Measurements from ENCODE around the gene KCNE1. TPM values are rescaled to one million over a fixed set of nuclear protein-coding genes. Genes with fewer than 3 reads are reported as not detected.
A peak's percentile ranks its signal among the peaks of the same experiment; 100 is the strongest.

KCNE1 gene
- total RNA-seq, 2 experiments from 2014 or later, result not detected

DNA sequence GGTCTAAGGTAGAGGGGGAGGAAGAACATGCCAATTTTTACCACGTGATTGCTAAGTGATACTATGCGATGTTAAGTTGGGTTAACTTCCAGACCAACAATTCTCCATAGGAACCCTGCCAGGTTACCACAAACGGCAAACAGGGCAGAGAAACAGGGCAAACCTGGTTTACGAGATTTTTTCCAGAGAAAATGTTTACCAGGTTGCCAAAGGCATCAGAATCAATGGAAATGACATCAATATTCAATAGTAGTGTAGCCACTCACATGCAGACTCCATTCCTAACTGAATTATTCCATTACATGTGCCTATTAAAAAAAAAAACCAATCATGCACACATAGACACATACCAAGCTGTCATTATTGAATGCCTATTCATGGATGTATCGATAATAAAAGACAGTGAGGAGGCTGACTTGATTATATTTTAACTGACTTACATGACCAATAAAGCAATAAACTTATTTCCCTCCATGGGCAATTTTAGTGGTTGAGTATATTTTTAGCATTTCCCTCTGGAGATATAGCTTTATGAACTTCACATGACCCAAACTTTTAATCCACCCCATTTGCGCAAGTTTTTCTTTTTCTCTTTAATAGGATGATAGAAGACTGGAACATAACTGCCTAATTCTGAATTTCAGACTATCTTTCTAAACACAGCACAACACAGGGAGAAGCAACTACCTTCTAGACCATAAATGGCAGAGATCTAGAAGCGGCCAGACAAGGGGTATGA lies 40.5 kb upstream of the KCNE1 start:
- POLR2A ChIA-PET, result no interaction called here
- H3K27ac Mint-ChIP-seq, result peak overlapping the region; percentile 48
- peaks cover 4% of the 10 kb centered on the region for H3K36me3 Mint-ChIP-seq (ENCODE audit: low read depth)
- intact Hi-C loops (cut with micrococcal nuclease), result no loop called here
- TF ChIP-seq, protein P1, sequence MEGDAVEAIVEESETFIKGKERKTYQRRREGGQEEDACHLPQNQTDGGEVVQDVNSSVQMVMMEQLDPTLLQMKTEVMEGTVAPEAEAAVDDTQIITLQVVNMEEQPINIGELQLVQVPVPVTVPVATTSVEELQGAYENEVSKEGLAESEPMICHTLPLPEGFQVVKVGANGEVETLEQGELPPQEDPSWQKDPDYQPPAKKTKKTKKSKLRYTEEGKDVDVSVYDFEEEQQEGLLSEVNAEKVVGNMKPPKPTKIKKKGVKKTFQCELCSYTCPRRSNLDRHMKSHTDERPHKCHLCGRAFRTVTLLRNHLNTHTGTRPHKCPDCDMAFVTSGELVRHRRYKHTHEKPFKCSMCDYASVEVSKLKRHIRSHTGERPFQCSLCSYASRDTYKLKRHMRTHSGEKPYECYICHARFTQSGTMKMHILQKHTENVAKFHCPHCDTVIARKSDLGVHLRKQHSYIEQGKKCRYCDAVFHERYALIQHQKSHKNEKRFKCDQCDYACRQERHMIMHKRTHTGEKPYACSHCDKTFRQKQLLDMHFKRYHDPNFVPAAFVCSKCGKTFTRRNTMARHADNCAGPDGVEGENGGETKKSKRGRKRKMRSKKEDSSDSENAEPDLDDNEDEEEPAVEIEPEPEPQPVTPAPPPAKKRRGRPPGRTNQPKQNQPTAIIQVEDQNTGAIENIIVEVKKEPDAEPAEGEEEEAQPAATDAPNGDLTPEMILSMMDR (IDR thresholded peaks at IDR 0.05), result no peak
- peaks cover 12% of the 10 kb centered on the region for H3K4me1 Mint-ChIP-seq (ENCODE audit: low read depth)
- CTCF ChIA-PET, result interaction anchor here (0.9 kb wide), 2 partner anchors 9 to 205 kb away, joined by 3 to 5 read pairs; no protein-coding TSS in a partner anchor
- ATAC-seq, result no peak
- H3K4me3 Mint-ChIP-seq, result no peak overlapping the region
- no peak for DNase-seq
- no peaks in the 10 kb centered on the region for H3K27me3 Mint-ChIP-seq
- peaks cover 7% of the 10 kb centered on the region for H3K9me3 Mint-ChIP-seq

DNA sequence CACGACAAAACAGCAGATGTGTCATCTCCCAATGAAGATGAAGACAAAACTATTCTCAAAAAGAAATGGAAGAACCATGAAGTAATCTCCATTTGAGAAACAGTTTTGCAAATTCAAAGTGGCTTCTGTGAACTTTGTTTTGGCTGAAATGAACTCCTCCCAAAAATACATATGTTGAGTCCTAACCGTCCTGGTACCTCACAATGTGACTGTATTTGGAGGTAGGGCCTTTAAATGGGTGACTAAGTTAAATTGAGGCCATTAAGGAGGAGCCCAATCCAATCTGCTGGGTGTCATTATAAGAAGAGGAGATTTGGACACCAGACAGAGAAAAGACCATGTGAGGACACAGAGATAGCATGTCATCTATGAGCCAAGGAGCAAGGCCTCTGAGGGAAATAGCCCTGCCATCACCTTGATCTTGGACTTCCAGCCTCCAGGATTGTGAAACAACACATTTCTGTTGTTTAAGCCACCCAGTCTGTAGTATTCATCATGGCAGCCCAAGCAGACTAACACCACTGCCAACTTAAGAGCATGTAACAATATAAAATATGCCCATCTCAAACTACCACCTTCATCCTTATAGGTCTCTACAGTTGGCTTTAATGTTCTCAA lies 38.3 kb upstream of the KCNE1 start:
- ChIA-PET POLR2A (no interaction called here), CTCF (no interaction called here)
- intact Hi-C loops (cut with micrococcal nuclease), result no loop called here
- TF ChIP-seq, protein P1 (IDR thresholded peaks at IDR 0.05), result no peak
- Mint-ChIP-seq H3K4me1 (ENCODE audit: low read depth) (peaks cover 17% of the 10 kb centered on the region), H3K27ac (no peak overlapping the region), H3K9me3 (peaks cover 7% of the 10 kb centered on the region), H3K4me3 (no peak overlapping the region), H3K36me3 (ENCODE audit: low read depth) (peaks cover 4% of the 10 kb centered on the region), H3K27me3 (no peaks in the 10 kb centered on the region)
- no peak for ATAC-seq
- DNase-seq, result no peak

DNA sequence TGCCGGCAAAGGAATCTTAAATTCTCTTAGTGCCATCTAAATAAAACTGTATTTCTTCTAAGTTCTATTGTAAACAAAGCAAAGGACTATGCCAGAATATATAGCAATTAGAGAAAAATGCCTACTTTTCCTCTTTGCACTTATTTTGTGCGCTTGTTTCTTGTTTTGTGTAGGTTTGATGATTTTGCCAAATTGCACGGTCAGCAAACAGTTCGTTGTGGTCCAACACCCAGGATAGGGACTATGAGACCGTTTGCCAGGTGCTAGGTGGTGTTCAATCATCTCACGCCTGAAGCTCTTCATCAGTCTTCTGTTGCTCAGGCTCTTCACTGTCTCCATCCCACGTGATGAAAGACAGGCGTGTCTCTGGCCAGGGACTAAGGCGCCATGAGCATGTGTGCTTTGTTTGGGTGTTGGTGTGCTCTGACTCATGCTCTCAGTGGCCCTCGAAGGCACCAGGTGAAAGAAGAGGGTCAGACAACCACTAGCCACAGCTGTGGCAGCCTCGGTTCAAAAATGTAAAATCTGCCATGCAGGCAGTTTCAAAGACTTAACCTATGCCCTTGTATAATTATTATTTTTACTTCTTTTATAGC lies 36.9 kb upstream of the KCNE1 start:
- TF ChIP-seq, protein P1 (IDR thresholded peaks at IDR 0.05), result no peak
- ChIA-PET CTCF (no interaction called here), POLR2A (no interaction called here)
- no peak for DNase-seq
- intact Hi-C loops (cut with micrococcal nuclease), result no loop called here
- H3K4me3 Mint-ChIP-seq, result no peak overlapping the region
- H3K27ac Mint-ChIP-seq, result no peak overlapping the region
- H3K27me3 Mint-ChIP-seq, result no peaks in the 10 kb centered on the region
- H3K36me3 Mint-ChIP-seq (ENCODE audit: low read depth), result peaks cover 2% of the 10 kb centered on the region
- no peak for ATAC-seq
- no peaks in the 10 kb centered on the region for H3K9me3 Mint-ChIP-seq
- H3K4me1 Mint-ChIP-seq (ENCODE audit: low read depth), result peaks cover 23% of the 10 kb centered on the region

DNA sequence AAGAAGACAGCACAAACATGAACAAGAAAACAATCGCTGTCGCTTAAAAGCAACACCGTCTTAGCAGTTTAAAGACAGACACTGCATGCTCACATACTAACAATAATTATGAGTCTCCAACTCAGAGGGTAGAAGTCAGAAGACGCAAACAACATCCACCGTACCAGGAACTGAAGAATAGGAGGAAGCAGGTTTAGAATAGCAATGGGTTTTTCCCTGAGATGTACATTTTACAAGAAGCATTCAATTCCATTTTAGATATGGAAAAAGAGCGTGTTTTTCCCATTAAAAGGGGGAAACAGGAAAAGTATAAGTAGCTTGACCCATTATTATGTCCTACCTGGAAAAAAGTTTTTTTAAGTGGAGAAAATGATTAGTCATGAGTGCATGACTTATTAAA lies 34.5 kb upstream of the KCNE1 start:
- CTCF ChIA-PET, result interaction anchor here (0.9 kb wide), 1 partner anchor 9 kb away, joined by 3 read pairs; no protein-coding TSS in a partner anchor
- TF ChIP-seq, protein P1 (IDR thresholded peaks at IDR 0.05), result no peak
- Mint-ChIP-seq H3K9me3 (peaks cover 2% of the 10 kb centered on the region), H3K27me3 (no peaks in the 10 kb centered on the region), H3K36me3 (ENCODE audit: low read depth) (peaks cover 6% of the 10 kb centered on the region), H3K4me1 (ENCODE audit: low read depth) (peaks cover 13% of the 10 kb centered on the region), H3K27ac (peak overlapping the region; percentile 23), H3K4me3 (no peak overlapping the region)
- ATAC-seq (no peak), DNase-seq (no peak)
- intact Hi-C loops (cut with micrococcal nuclease), result no loop called here
- POLR2A ChIA-PET, result no interaction called here

All from activated CD8-positive, alpha-beta T cell treated with anti-CD3 and anti-CD28 coated beads for 36 hours (primary cell).